Endothelial cell of umbilical vein (primary cell): ENCODE measurements around the gene CFAP73. TPM values are rescaled to one million over a fixed set of nuclear protein-coding genes. Genes with fewer than 3 reads are reported as not detected.

Experiments used
- BruUV-seq: library from RNA; stranded (reverse); fragments of 400-500 nt; replicated peaks from 2 replicates; lab custom pipeline; 2021; lab: Mats Ljungman, UMichigan
- CTCF ChIA-PET: fragments of 300-600, 350-600 bp; sonication (Branson Sonifier 250); formaldehyde crosslinking; loops from one replicate; lab custom pipeline; 2021; ENCODE audit warnings: antibody characterized with exemption, inconsistent platforms; lab: Charles Lee
- POLR2A ChIA-PET: fragments of 300-600, 350-600 bp; sonication (Branson Sonifier 250); formaldehyde crosslinking; loops from one replicate; lab custom pipeline; 2021; ENCODE audit warnings: antibody characterized with exemption, inconsistent platforms; lab: Charles Lee
- DNase-seq: peaks from one replicate; pipeline ENCODE4 v3.0.0-alpha.2; 2011; ENCODE audit warnings: low read depth, low spot score
- FAIRE-seq: peaks from 2 replicates; lab custom pipeline; 2011; peaks lifted over from hg19 to GRCh38; lab: Jason Lieb, UNC
- H2AFZ ChIP-seq: 2 replicates; pipeline ENCODE4 v1.6.0; 2012; ENCODE audit warnings: low read depth, low read length, control low read depth, inconsistent platforms
- H3K27ac ChIP-seq: 2 replicates; pipeline ENCODE4 v1.5.1; 2011; ENCODE audit warnings: low read depth, mild to moderate bottlenecking, control low read depth, low read length, moderate library complexity; ENCODE audit not compliant: insufficient read depth
- H3K27me3 ChIP-seq, 2 experiments: 2 replicates each; pipeline versions ENCODE4 v1.6.0 to v1.6.1; 2011; ENCODE audit warnings: low read length in 2 of 2, mixed read lengths in 1 of 2; ENCODE audit not compliant: control insufficient read depth in 2 of 2, insufficient read depth in 2 of 2
- H3K36me3 ChIP-seq, 2 experiments: 2 replicates in 1 of 2; 3 replicates in 1 of 2; pipeline ENCODE4 v1.5.1; 2011; ENCODE audit warnings: low read length in 2 of 2, mild to moderate bottlenecking in 1 of 2, moderate library complexity in 1 of 2; ENCODE audit not compliant: control insufficient read depth in 2 of 2, insufficient read depth in 2 of 2; ENCODE audit errors: extremely low read depth in 1 of 2
- H3K4me1 ChIP-seq: 3 replicates; pipeline ENCODE4 v1.5.1; 2011; ENCODE audit warnings: mild to moderate bottlenecking, low read length; ENCODE audit not compliant: control insufficient read depth, insufficient read depth; ENCODE audit errors: extremely low read depth
- H3K4me2 ChIP-seq: 2 replicates; pipeline ENCODE4 v1.6.1; 2011; ENCODE audit warnings: low read length, control low read depth, mixed read lengths; ENCODE audit not compliant: insufficient read depth
- H3K4me3 ChIP-seq, 3 experiments: fragments of 200-600 bp in 1 of 3; sonication (generic), shearing (Covaris generic) in 1 of 3; replicated peaks in 1 of 3; 2 replicates each; pipeline ENCODE4 v1.5.1; 2011 to 2016; ENCODE audit warnings: control low read depth in 3 of 3, low read length in 3 of 3, mild to moderate bottlenecking in 2 of 3, inconsistent platforms in 1 of 3, low read depth in 1 of 3, moderate library complexity in 1 of 3; ENCODE audit not compliant: insufficient read depth in 1 of 3
- H3K79me2 ChIP-seq: 2 replicates; pipeline ENCODE4 v1.6.0; 2012; ENCODE audit warnings: low read length, inconsistent platforms; ENCODE audit not compliant: control insufficient read depth, insufficient read depth
- H3K9ac ChIP-seq: replicated peaks from 2 replicates; pipeline ENCODE3; 2011; ENCODE audit warnings: low read length, control low read depth; ENCODE audit not compliant: insufficient read depth; ENCODE audit errors: extremely low read depth
- H3K9me1 ChIP-seq: replicated peaks from 3 replicates; pipeline ENCODE4 v1.6.0; 2011; ENCODE audit warnings: mild to moderate bottlenecking, low read length; ENCODE audit not compliant: control insufficient read depth, insufficient read depth; ENCODE audit errors: extremely low read depth
- H3K9me3 ChIP-seq: replicated peaks from 2 replicates; pipeline ENCODE4 v1.5.1; 2012; ENCODE audit warnings: low read length, inconsistent platforms; ENCODE audit not compliant: control insufficient read depth, insufficient read depth
- H4K20me1 ChIP-seq: replicated peaks from 2 replicates; pipeline ENCODE3; 2011; ENCODE audit warnings: mild to moderate bottlenecking, low read length; ENCODE audit not compliant: control insufficient read depth, insufficient read depth; ENCODE audit errors: extremely low read depth
- CTCF ChIP-seq, 2 donors: IDR thresholded peaks; 1 replicate in 1 of 2; 2 replicates in 1 of 2; pipeline ENCODE4 v1.5.1; 2011; ENCODE audit warnings: low read length in 2 of 2, mild to moderate bottlenecking in 2 of 2, moderate library complexity in 2 of 2, control low read depth in 1 of 2, inconsistent platforms in 1 of 2, low read depth in 1 of 2; ENCODE audit not compliant: insufficient read depth in 1 of 2; ENCODE audit errors: extremely low read depth in 1 of 2
- EZH2 ChIP-seq: IDR thresholded peaks from 2 replicates; pipeline ENCODE4 v1.6.1; 2012; ENCODE audit warnings: borderline replicate concordance, low read depth, mild to moderate bottlenecking, moderate library complexity, low read length, inconsistent platforms; ENCODE audit not compliant: severe bottlenecking
- FOS ChIP-seq: IDR thresholded peaks from 2 replicates; pipeline ENCODE4 v1.6.1; 2011; ENCODE audit warnings: mild to moderate bottlenecking, low read length, moderate library complexity, borderline replicate concordance; ENCODE audit not compliant: insufficient read depth
- GATA2 ChIP-seq: IDR thresholded peaks from 2 replicates; pipeline ENCODE4 v1.7.0; 2011; ENCODE audit warnings: low read depth, mild to moderate bottlenecking, moderate library complexity, mixed read lengths, low read length; ENCODE audit not compliant: insufficient read length, insufficient read depth
- JUN ChIP-seq: IDR thresholded peaks from 2 replicates; pipeline ENCODE4 v1.6.1; 2011; ENCODE audit warnings: borderline replicate concordance, low read depth; ENCODE audit not compliant: insufficient read length, insufficient read depth
- MAX ChIP-seq: IDR thresholded peaks from 2 replicates; pipeline ENCODE4 v1.6.1; 2011; ENCODE audit not compliant: insufficient read depth, insufficient read length
- MYC ChIP-seq: IDR thresholded peaks from one replicate; pipeline ENCODE4 v1.6.1; 2011; ENCODE audit warnings: mild to moderate bottlenecking, low read depth, low read length
- POLR2A ChIP-seq: IDR thresholded peaks from 2 replicates; pipeline ENCODE4 v1.6.1; 2012; ENCODE audit warnings: low read depth, mild to moderate bottlenecking, control low read depth, low read length
- POLR2AphosphoS5 ChIP-seq: IDR thresholded peaks from 2 replicates; pipeline ENCODE4 v1.6.1; 2012; ENCODE audit warnings: low read depth, mild to moderate bottlenecking, control low read depth, low read length, moderate library complexity; ENCODE audit not compliant: insufficient read depth
- dilution Hi-C: fragments of 300-500 bp; cut with MboI; formaldehyde crosslinking; loops from one replicate; pipeline ENCODE4 v1.15.0; 2019; ENCODE audit warnings: low sequenced_read_pairs; ENCODE audit not compliant: extremely low pct_ligation_motif_present
- intact Hi-C: fragments of 100-400 bp; cut with micrococcal nuclease; formaldehyde crosslinking; loops from one replicate; pipeline ENCODE4 v1.10.0; 2022
- polyA plus RNA-seq, 4 experiments: library from polyadenylated mRNA; depleted of rRNA in 3 of 4; stranded (reverse) in 3 of 4; unstranded in 1 of 4; fragments of >200 nt; gene quantifications; 2 replicates each; pipeline versions ENCODE4 v1.2.1 to v1.2.3, GENCODE V29; 2011 to 2012; ENCODE audit warnings: missing spikeins in 1 of 4
- total RNA-seq: library from RNA; stranded (reverse); gene quantifications from 2 replicates; pipeline ENCODE4 v1.2.3, GENCODE V29; 2021

Gene CFAP73
- total and polyA plus RNA-seq, 2 donors (not counting 3 experiments of a cell fraction or from before 2014, with no cell fraction given) = not detected

- CTCF ChIA-PET = interaction anchor here (0.6 to 2.6 kb wide), 21 partner anchors 9 to 265 kb away, joined by 3 to 10 read pairs (median 4); partner anchors contain the start of genes RITA1 and SDSL
- Histone ChIP-seq H3K27me3 (no peaks in the 10 kb centered on the region), H3K79me2 (no peaks in the 10 kb centered on the region), H3K4me3 (no peak overlapping the region), H2AFZ (no peak overlapping the region), H3K36me3 (peaks cover 0 to 1% of the 10 kb centered on the region in 2 experiments), H3K9me1 (no peaks in the 10 kb centered on the region), H3K9me3 (no peaks in the 10 kb centered on the region), H3K27ac (no peak overlapping the region), H3K9ac (no peak overlapping the region), H4K20me1 (no peaks in the 10 kb centered on the region), H3K4me1 (peaks cover 23% of the 10 kb centered on the region), H3K4me2 (no peak overlapping the region)
- intact Hi-C loops = loop anchor here (1.0 to 2.0 kb wide), 7 partner anchors 24 to 715 kb away; partner anchors contain the start of genes PLBD2 and TPCN1
- DNase-seq (peak; percentile 82), FAIRE-seq (peak; percentile 80)
- no peak for TF ChIP-seq MYC
- TF ChIP-seq CTCF (IDR thresholded peaks at IDR 0.05; ENCODE audit: extremely low read depth in 1 of 2, insufficient read depth in 1 of 2, low read depth in 1 of 2, low read length in 2 of 2) = peak; percentile 63 to 81
- TF ChIP-seq FOS = no peak
- POLR2A ChIA-PET = interaction anchor here (0.6 to 0.7 kb wide), 2 partner anchors 89 to 227 kb away, joined by 3 to 7 read pairs; no protein-coding TSS in a partner anchor
- dilution Hi-C loops = no loop called here
- BruUV-seq = no TSS peak
Observed at GRCh38 chr12:113196990-113197389, 47.5 kb downstream of the CFAP73 start.

GRCh38 chr12:113197518-113198077 lies 48.1 kb downstream of the CFAP73 start:
- Histone ChIP-seq H2AFZ (no peak overlapping the region), H3K9me1 (no peaks in the 10 kb centered on the region), H3K27ac (no peak overlapping the region), H3K9ac (no peak overlapping the region), H3K27me3 (no peaks in the 10 kb centered on the region), H3K79me2 (no peaks in the 10 kb centered on the region), H3K4me2 (no peak overlapping the region), H4K20me1 (no peaks in the 10 kb centered on the region), H3K4me3 (no peak overlapping the region), H3K36me3 (no peaks in the 10 kb centered on the region), H3K4me1 (peaks cover 22% of the 10 kb centered on the region), H3K9me3 (no peaks in the 10 kb centered on the region)
- DNase-seq (no peak), FAIRE-seq (no peak)
- POLR2A ChIA-PET = interaction anchor here (0.6 to 0.7 kb wide), 2 partner anchors 89 to 227 kb away, joined by 3 to 7 read pairs; no protein-coding TSS in a partner anchor
- CTCF ChIA-PET = interaction anchor here (0.6 to 1.7 kb wide), 20 partner anchors 8 to 264 kb away, joined by 3 to 10 read pairs (median 4); partner anchors contain the start of genes RITA1 and SDSL
- intact Hi-C loops = loop anchor here (1.0 to 2.0 kb wide), 7 partner anchors 24 to 715 kb away; partner anchors contain the start of genes PLBD2 and TPCN1
- TF ChIP-seq CTCF (IDR thresholded peaks at IDR 0.05; ENCODE audit: extremely low read depth in 1 of 2, insufficient read depth in 1 of 2, low read depth in 1 of 2, low read length in 2 of 2) (no peak), EZH2 (no peak), JUN (no peak), GATA2 (no peak), POLR2A (no peak), FOS (no peak), MAX (no peak), POLR2AphosphoS5 (no peak), MYC (no peak)
- BruUV-seq = no TSS peak
- dilution Hi-C loops = no loop called here
